Measurements from ENCODE around the gene SLC35F4. TPM values are rescaled to one million over a fixed set of nuclear protein-coding genes. Genes with fewer than 3 reads are reported as not detected.

Gene SLC35F4
- total RNA-seq, 1 experiment from 2014 or later: not detected

DNA sequence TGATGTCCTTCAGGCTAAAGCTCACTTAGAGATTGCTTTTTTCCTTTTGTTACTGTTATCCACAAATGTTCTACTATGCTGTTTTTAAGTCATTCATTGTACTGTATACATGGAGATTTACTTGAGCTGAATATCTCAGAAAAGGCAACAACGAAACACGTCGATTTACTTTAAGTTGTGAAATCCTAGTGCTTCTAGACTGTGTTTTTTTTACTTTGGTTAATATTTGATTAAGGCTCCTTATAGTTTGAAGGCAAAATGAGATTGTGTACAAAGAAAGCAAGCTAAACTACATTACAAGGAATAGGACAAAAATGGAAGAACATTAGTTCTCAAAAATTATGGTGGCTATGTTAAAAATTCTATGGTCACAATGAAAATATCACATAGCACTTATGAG is 114.5 kb downstream of the SLC35F4 start:
- H2AFZ ChIP-seq (ENCODE audit: low read length): no peak overlapping the region
- no peaks in the 10 kb centered on the region for H3K23me2 ChIP-seq (ENCODE audit: insufficient read length, low read depth, low read length, poor library complexity, severe bottlenecking)
- Mint-ChIP-seq H3K36me3 (ENCODE audit: insufficient read depth in 1 of 3, low read depth in 3 of 3) (no peaks in the 10 kb centered on the region), H3K27me3 (ENCODE audit: low read depth) (no peaks in the 10 kb centered on the region), H3K4me3 (no peak overlapping the region), H3K9me3 (no peaks in the 10 kb centered on the region), H3K4me1 (peaks cover 18 to 19% of the 10 kb centered on the region in 2 experiments), H3K27ac (no peak overlapping the region)
- H3K79me2 ChIP-seq (ENCODE audit: insufficient read depth, low read length): no peaks in the 10 kb centered on the region
- H3K4ac ChIP-seq (ENCODE audit: low read depth, low read length): no peak overlapping the region
- no peak overlapping the region for H3K27ac ChIP-seq (ENCODE audit: insufficient read length, low read depth, low read length)
- H3K9me3 ChIP-seq (ENCODE audit: control insufficient read depth, low read depth, low read length): no peaks in the 10 kb centered on the region
- no peak overlapping the region for H4K8ac ChIP-seq (replicated peaks; ENCODE audit: insufficient read length, low read depth, low read length)
- H4K5ac ChIP-seq (ENCODE audit: insufficient read length, low read depth, low read length): no peak overlapping the region
- H3T11ph ChIP-seq (ENCODE audit: low read length): no peak overlapping the region
- H3K18ac ChIP-seq (ENCODE audit: insufficient read length, low read depth, low read length): no peak overlapping the region
- TF ChIP-seq, protein P1, sequence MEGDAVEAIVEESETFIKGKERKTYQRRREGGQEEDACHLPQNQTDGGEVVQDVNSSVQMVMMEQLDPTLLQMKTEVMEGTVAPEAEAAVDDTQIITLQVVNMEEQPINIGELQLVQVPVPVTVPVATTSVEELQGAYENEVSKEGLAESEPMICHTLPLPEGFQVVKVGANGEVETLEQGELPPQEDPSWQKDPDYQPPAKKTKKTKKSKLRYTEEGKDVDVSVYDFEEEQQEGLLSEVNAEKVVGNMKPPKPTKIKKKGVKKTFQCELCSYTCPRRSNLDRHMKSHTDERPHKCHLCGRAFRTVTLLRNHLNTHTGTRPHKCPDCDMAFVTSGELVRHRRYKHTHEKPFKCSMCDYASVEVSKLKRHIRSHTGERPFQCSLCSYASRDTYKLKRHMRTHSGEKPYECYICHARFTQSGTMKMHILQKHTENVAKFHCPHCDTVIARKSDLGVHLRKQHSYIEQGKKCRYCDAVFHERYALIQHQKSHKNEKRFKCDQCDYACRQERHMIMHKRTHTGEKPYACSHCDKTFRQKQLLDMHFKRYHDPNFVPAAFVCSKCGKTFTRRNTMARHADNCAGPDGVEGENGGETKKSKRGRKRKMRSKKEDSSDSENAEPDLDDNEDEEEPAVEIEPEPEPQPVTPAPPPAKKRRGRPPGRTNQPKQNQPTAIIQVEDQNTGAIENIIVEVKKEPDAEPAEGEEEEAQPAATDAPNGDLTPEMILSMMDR (conservative IDR thresholded peaks at IDR 0.05): no peak
- no peak overlapping the region for H3K9ac ChIP-seq (ENCODE audit: extremely low read depth, insufficient read length, low read length)
- H3K23ac ChIP-seq (ENCODE audit: insufficient read length, low read depth, low read length): no peak overlapping the region
- no peak overlapping the region for H2BK5ac ChIP-seq (ENCODE audit: insufficient read length, low read length)
- H3K14ac ChIP-seq (ENCODE audit: insufficient read depth, low read length): no peak overlapping the region
- no peak overlapping the region for H2BK20ac ChIP-seq (ENCODE audit: low read depth, low read length, poor library complexity, severe bottlenecking)
- H4K20me1 ChIP-seq (ENCODE audit: control insufficient read depth, insufficient read depth, insufficient read length): no peaks in the 10 kb centered on the region
- no peak overlapping the region for H2BK12ac ChIP-seq (ENCODE audit: insufficient read length, low read depth, low read length)
- H3K79me1 ChIP-seq (ENCODE audit: insufficient read depth, low read depth, low read length, poor library complexity, severe bottlenecking): no peaks in the 10 kb centered on the region
- no peak overlapping the region for H2AK5ac ChIP-seq (ENCODE audit: insufficient read length, low read length)
- no peak overlapping the region for H3K4me2 ChIP-seq (ENCODE audit: insufficient read depth, insufficient read length, low read length)
- H3K27me3 ChIP-seq (ENCODE audit: insufficient read depth, low read length): no peaks in the 10 kb centered on the region
- no peak overlapping the region for H2BK15ac ChIP-seq (ENCODE audit: low read depth, low read length)
- no peak overlapping the region for H4K91ac ChIP-seq (ENCODE audit: insufficient read length, low read depth, low read length)
- H2BK120ac ChIP-seq (ENCODE audit: low read depth, low read length, poor library complexity, severe bottlenecking): no peak overlapping the region
- H3K56ac ChIP-seq (ENCODE audit: insufficient read length, low read depth, low read length): no peak overlapping the region
- WGBS (ENCODE audit: extremely low coverage, insufficient read length, low lambda C conversion rate): no CpG with 5 or more reads among the region's 3 CpGs
- H3K4me1 ChIP-seq (ENCODE audit: insufficient read depth, low read length): no peaks in the 10 kb centered on the region
- no peak for DNase-seq
